K562 (cell line): ENCODE results near the gene ZBTB32. TPM values are rescaled to one million over a fixed set of nuclear protein-coding genes. Genes with fewer than 3 reads are reported as not detected.

Experiments
- ATAC-seq: fragments of 200-7000 bp; cut with Tn5 transposase; 3 replicates; pipeline ENCODE4 v1.9.1; 2020; ENCODE audit warnings: moderate library complexity
- BruUV-seq: library from RNA; stranded (reverse); fragments of 400-500 nt; replicated peaks from 2 replicates; lab custom pipeline; 2021; lab: Mats Ljungman, UMichigan
- CTCF ChIA-PET: fragments of 300-600 bp; formaldehyde crosslinking; extraction: SDS; loops from one replicate; lab custom pipeline; 2021; ENCODE audit warnings: low intra/inter-chr PET ratio; lab: Yijun Ruan, JAX
- POLR2A ChIA-PET: fragments of 300-600, 350-650 bp; sonication (Branson Sonifier 250); formaldehyde crosslinking; extraction: SDS; loops from one replicate; lab custom pipeline; 2021; ENCODE audit warnings: antibody characterized with exemption, inconsistent platforms; lab: Yijun Ruan, JAX
- DNase-seq, 4 experiments: peaks; one replicate each; pipeline versions ENCODE4 v3.0.0 to v3.0.0-alpha.2; 2011 to 2018; ENCODE audit warnings: low spot score in 3 of 4, mixed read lengths in 3 of 4; ENCODE audit errors: extremely low read depth in 1 of 4
- FAIRE-seq: peaks from 2 replicates; lab custom pipeline; 2011; peaks lifted over from hg19 to GRCh38; lab: Jason Lieb, UNC
- H2AFZ ChIP-seq: 2 replicates; pipeline ENCODE4 v1.6.0; 2011; ENCODE audit warnings: low read depth, low read length, control low read depth, inconsistent platforms
- H3K27ac ChIP-seq: fragments of 200-600 bp; 3 replicates; pipeline ENCODE4 v1.8.0; 2011; ENCODE audit warnings: low read depth, mild to moderate bottlenecking, control low read depth, inconsistent platforms, low read length, moderate library complexity, mixed read lengths; ENCODE audit errors: extremely low read depth
- H3K27me3 ChIP-seq, 2 experiments: fragments of 300-600 bp in 1 of 2; 2 replicates in 1 of 2; 3 replicates in 1 of 2; pipeline versions ENCODE4 v1.6.0 to v1.8.0; 2011; ENCODE audit warnings: inconsistent platforms in 2 of 2, low read length in 2 of 2, mild to moderate bottlenecking in 1 of 2, mixed read lengths in 1 of 2, moderate library complexity in 1 of 2; ENCODE audit not compliant: control insufficient read depth in 2 of 2, insufficient read depth in 2 of 2
- H3K36me3 ChIP-seq: fragments of 300-600 bp; 3 replicates; pipeline ENCODE4 v1.8.0; 2011; ENCODE audit warnings: mild to moderate bottlenecking, low read length, inconsistent platforms; ENCODE audit not compliant: control insufficient read depth, insufficient read depth
- H3K4me1 ChIP-seq, 2 experiments: fragments of 200-600 bp in 1 of 2; replicated peaks in 1 of 2; 2 replicates in 1 of 2; 3 replicates in 1 of 2; pipeline versions ENCODE4 v1.5.1 to v1.8.0; 2011; ENCODE audit warnings: inconsistent platforms in 2 of 2, low read length in 2 of 2, mild to moderate bottlenecking in 1 of 2, mixed read lengths in 1 of 2, moderate library complexity in 1 of 2; ENCODE audit not compliant: control insufficient read depth in 2 of 2, insufficient read depth in 2 of 2
- H3K4me2 ChIP-seq: 2 replicates; pipeline ENCODE4 v1.6.1; 2011; ENCODE audit warnings: low read length, control low read depth, inconsistent platforms, mixed read lengths; ENCODE audit not compliant: insufficient read depth
- H3K4me3 ChIP-seq: fragments of 200-600 bp; sonication (generic), shearing (Covaris generic); 2 replicates; pipeline ENCODE4 v1.5.1; 2016; ENCODE audit warnings: control low read depth, inconsistent platforms
- H3K79me2 ChIP-seq: fragments of 200-600 bp; 3 replicates; pipeline ENCODE4 v1.8.0; 2011; ENCODE audit warnings: low read length, inconsistent platforms; ENCODE audit not compliant: control insufficient read depth, insufficient read depth
- H3K9ac ChIP-seq, 2 experiments: 2 replicates each; pipeline versions ENCODE4 v1.6.0 to v1.6.1; 2011; ENCODE audit warnings: low read depth in 2 of 2, low read length in 2 of 2, control low read depth in 1 of 2, inconsistent platforms in 1 of 2, mild to moderate bottlenecking in 1 of 2, mixed read lengths in 1 of 2; ENCODE audit not compliant: insufficient read depth in 1 of 2
- H3K9me1 ChIP-seq: one replicate; pipeline ENCODE4 v1.6.0; 2011; ENCODE audit warnings: inconsistent platforms, mild to moderate bottlenecking, low read length, moderate library complexity; ENCODE audit not compliant: control insufficient read depth, insufficient read depth
- H3K9me3 ChIP-seq: replicated peaks from 2 replicates; pipeline ENCODE4 v1.5.1; 2011; ENCODE audit warnings: low read depth, low read length, inconsistent platforms; ENCODE audit not compliant: control insufficient read depth, insufficient read depth
- H4K20me1 ChIP-seq: replicated peaks from 2 replicates; pipeline ENCODE4 v1.6.1; 2011; ENCODE audit warnings: low read length, inconsistent platforms, mixed read lengths; ENCODE audit not compliant: control insufficient read depth, insufficient read depth
- CAMTA2 ChIP-seq: fragments of 250-450 bp; sonication (Bioruptor Pico); conservative IDR thresholded peaks from 2 replicates; pipeline ENCODE4 v1.5.1; 2022
- FOXM1 ChIP-seq, 2 experiments: fragments of 450-650 bp in 1 of 2; sonication (generic) in 1 of 2; formaldehyde crosslinking in 1 of 2; IDR thresholded peaks; 2 replicates each; pipeline versions ENCODE4 v1.6.1 to v1.9.0; 2017 to 2022; ENCODE audit warnings: low read depth in 2 of 2, mild to moderate bottlenecking in 2 of 2, missing genetic modification reagents in 1 of 2, moderate library complexity in 1 of 2
- HNRNPL ChIP-seq: fragments of 200-400 bp; formaldehyde crosslinking; IDR thresholded peaks from 2 replicates; pipeline ENCODE4 v1.6.1; 2017; ENCODE audit warnings: low read depth, mild to moderate bottlenecking, low read length
- KAT7 ChIP-seq: sonication (generic); formaldehyde crosslinking; IDR thresholded peaks from 2 replicates; pipeline ENCODE4 v1.8.0; 2022; ENCODE audit warnings: missing genetic modification reagents, mild to moderate bottlenecking, borderline replicate concordance
- POLR2G ChIP-seq: fragments of 200-400 bp; formaldehyde crosslinking; IDR thresholded peaks from 2 replicates; pipeline ENCODE4 v1.6.1; 2017; ENCODE audit warnings: low read depth, mild to moderate bottlenecking, antibody characterized with exemption, low read length, moderate library complexity
- RBFOX2 ChIP-seq: fragments of 200-400 bp; formaldehyde crosslinking; IDR thresholded peaks from 2 replicates; pipeline ENCODE4 v1.6.1; 2017; ENCODE audit warnings: low read depth, mild to moderate bottlenecking, low read length, moderate library complexity
- SRSF7 ChIP-seq: fragments of 200-400 bp; formaldehyde crosslinking; optimal IDR thresholded peaks from 2 replicates; pipeline ENCODE3; 2017; ENCODE audit warnings: mild to moderate bottlenecking, low read depth, low read length
- ZKSCAN8 ChIP-seq: fragments of 200-800 bp; sonication (Bioruptor generic); IDR thresholded peaks from 2 replicates; pipeline ENCODE4 v1.6.1; 2016; ENCODE audit warnings: missing genetic modification characterization, missing compliant biosample characterization
- WGBS: fragments of 100-300 bp; shearing (Covaris generic); methylation state at CpG from one replicate; pipeline ENCODE4 v1.1.6; 2016; ENCODE audit warnings: low coverage, mixed read lengths; ENCODE audit not compliant: insufficient coverage; ENCODE audit errors: missing lambda C conversion rate; 5-methylcytosine and 5-hydroxymethylcytosine counted together
- in situ Hi-C: fragments of 300-500 bp; cut with MboI; formaldehyde crosslinking; loops from 4 replicates; pipeline ENCODE4 v1.15.0; 2018; ENCODE audit warnings: inconsistent platforms, mixed read lengths
- intact Hi-C: fragments of 100-400 bp; cut with micrococcal nuclease; formaldehyde crosslinking; loops from 2 replicates; pipeline ENCODE4 v1.14.2; 2022
- polyA plus RNA-seq, 8 experiments: library from polyadenylated mRNA; depleted of rRNA in 4 of 8; stranded (reverse) in 5 of 8; unstranded in 3 of 8; fragments of >200 nt; fragmentation: Nextera tagmentation in 2 of 8; fragmentation: Illumina TruSeq in 1 of 8; extraction: Ambion mirVana in 2 of 8; extraction: Trizol in 1 of 8; gene quantifications; 2 replicates each; pipeline versions ENCODE4 v1.2.1 to v1.2.3, GENCODE V29; 2011 to 2014; ENCODE audit warnings: inconsistent platforms in 1 of 8, missing spikeins in 1 of 8
- total RNA-seq, 7 experiments: library from RNA; depleted of rRNA in 6 of 7; stranded (reverse); fragments of >200 nt in 6 of 7; fragmentation: Illumina TruSeq in 2 of 7; extraction: Trizol in 2 of 7; gene quantifications; 2 replicates each; pipeline versions ENCODE4 v1.2.1 to v1.2.3, GENCODE V29; 2011 to 2021; ENCODE audit warnings: low replicate concordance in 1 of 7

The ZBTB32 gene
- total and polyA plus RNA-seq, 9 of the 15 experiments (the other 6 are each of a cell fraction or from before 2014, with no cell fraction given) = 0.20 TPM; not detected in 8

DNA sequence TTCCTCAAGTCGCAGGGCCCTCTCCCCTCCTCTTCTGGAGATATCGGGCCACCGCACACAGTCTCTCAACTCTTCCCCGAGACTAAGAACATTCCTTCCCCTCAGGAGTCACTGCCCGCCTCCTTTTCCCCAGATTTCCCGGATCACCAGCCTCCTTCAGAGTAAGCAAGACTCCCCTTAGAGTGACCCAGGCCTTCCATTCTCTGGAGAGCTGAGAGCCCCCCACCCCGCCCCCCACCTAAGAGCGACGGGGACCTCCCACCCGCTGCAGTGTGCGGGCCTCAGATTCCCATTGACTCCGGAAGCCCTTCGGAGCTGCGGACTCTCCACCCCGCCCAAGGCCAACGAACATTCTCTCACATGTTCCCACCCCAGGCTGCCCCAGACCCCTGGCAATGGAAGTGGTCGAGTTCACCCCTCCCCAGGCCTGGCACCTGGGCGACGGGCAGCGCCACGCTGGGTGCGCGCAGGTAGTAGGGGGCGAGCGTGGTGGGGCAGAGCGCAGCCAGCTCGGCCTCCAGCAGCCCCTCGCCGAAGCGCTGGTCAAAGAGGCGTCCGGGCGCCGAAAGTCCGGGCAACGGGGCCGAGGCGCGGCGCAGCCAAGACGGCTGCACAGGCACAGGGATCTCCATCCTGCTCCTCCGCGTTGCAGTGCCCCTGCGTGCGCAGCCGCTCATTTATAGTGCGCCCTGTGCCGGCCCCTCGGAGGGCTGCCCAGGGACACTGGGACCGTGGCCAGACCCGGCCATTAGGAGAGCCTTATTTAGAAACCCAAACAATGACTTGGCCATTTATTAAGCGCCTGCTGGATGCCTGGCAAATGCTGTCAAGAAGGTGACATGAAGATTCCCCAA lies 52.2 kb downstream of the ZBTB32 start, which contains the start of gene HSPB6:
Gene HSPB6 (minus strand): TSS at position 653 of the 854 bp plus-strand sequence. CDS start 21 bp downstream, at position 632.
- in situ Hi-C loops = no loop called here

More for the DNA sequence above, 52.2 kb downstream of the ZBTB32 start, which contains the start of gene HSPB6:
- TF ChIP-seq POLR2G = peak; percentile 61
- TF ChIP-seq KAT7 (CRISPR knock-in tag) = peak; percentile 39; the same call in 1 of the 2 replicates
- no peak for TF ChIP-seq CAMTA2 (CRISPR knock-in tag)
- TF ChIP-seq SRSF7 = peak; percentile 21
- peak; percentile 52 for TF ChIP-seq RBFOX2
- peak; percentile 97 for TF ChIP-seq ZKSCAN8 (CRISPR knock-in tag)
- peak; percentile 92 for TF ChIP-seq HNRNPL
- no peak for TF ChIP-seq FOXM1 (IDR thresholded peaks at IDR 0.05; ENCODE audit: low read depth)
- TF ChIP-seq FOXM1 (CRISPR knock-in tag; IDR thresholded peaks at IDR 0.05; ENCODE audit: low read depth) = no peak
- DNase-seq (no peak), ATAC-seq (no peak), FAIRE-seq (no peak)
- ChIA-PET POLR2A (interaction anchor here (0.5 to 2.2 kb wide), 4 partner anchors 9 to 784 kb away, joined by 3 to 12 read pairs (median 4); partner anchors contain the start of gene LIN37), CTCF (no interaction called here)
- H3K9me1 ChIP-seq = no peaks in the 10 kb centered on the region
- H3K4me3 ChIP-seq = peak within 1 kb of the TSS; percentile 80
- peak within 1 kb of the TSS; percentile 73 to 93 for H3K9ac ChIP-seq
- peaks cover 35% of the 10 kb centered on the region; the same call in 2 of the 3 replicates for H3K36me3 ChIP-seq
- WGBS = 89% methylated on average over 31 of the region's 52 CpGs
- peak within 1 kb of the TSS; percentile 67 for H3K4me2 ChIP-seq
- H3K27me3 ChIP-seq = no peaks in the 10 kb centered on the region
- BruUV-seq = no TSS peak
- peaks cover 13 to 41% of the 10 kb centered on the region in 2 experiments for H3K4me1 ChIP-seq
- intact Hi-C loops = no loop called here
- H3K9me3 ChIP-seq = no peaks in the 10 kb centered on the region; the same call in 1 of the 2 replicates
- H4K20me1 ChIP-seq = no peaks in the 10 kb centered on the region; the same call in 1 of the 2 replicates
- peak within 1 kb of the TSS; percentile 83 for H3K27ac ChIP-seq
- peak within 1 kb of the TSS; percentile 56 for H2AFZ ChIP-seq
- peaks cover 17% of the 10 kb centered on the region for H3K79me2 ChIP-seq
